GM12878 (cell line): ENCODE results near the gene CACNA1D. TPM values are rescaled to one million over a fixed set of nuclear protein-coding genes. Genes with fewer than 3 reads are reported as not detected.

Experiments used
- ATAC-seq: fragments of 200-7000 bp; cut with Tn5 transposase; 3 replicates; pipeline ENCODE4 v1.9.1; 2020; ENCODE audit warnings: mild to moderate bottlenecking, moderate library complexity
- BruUV-seq: library from RNA; stranded (reverse); fragments of 400-500 nt; replicated peaks from 2 replicates; lab custom pipeline; 2021; lab: Mats Ljungman, UMichigan
- CTCF ChIA-PET: fragments of 300-600 bp; sonication (Branson Sonifier 250); formaldehyde crosslinking; extraction: SDS; loops from one replicate; lab custom pipeline; 2021; ENCODE audit warnings: inconsistent platforms; lab: Yijun Ruan, JAX
- POLR2A ChIA-PET: fragments of 350-600 bp; formaldehyde crosslinking; extraction: SDS; loops from one replicate; lab custom pipeline; 2021; ENCODE audit warnings: inconsistent platforms; lab: Charles Lee
- RAD21 ChIA-PET: fragments of 300-600 bp; sonication (Branson Sonifier 250); formaldehyde crosslinking; loops from one replicate; lab custom pipeline; 2023; ENCODE audit warnings: antibody characterized with exemption; ENCODE audit not compliant: unreplicated experiment; lab: Charles Lee
- SMC1A ChIA-PET: fragments of 300-600 bp; sonication (Branson Sonifier 250); formaldehyde crosslinking; loops from one replicate; lab custom pipeline; 2023; ENCODE audit not compliant: unreplicated experiment, uncharacterized antibody; lab: Charles Lee
- DNase-seq: peaks from one replicate; pipeline ENCODE4 v3.0.0-alpha.2; 2011; ENCODE audit warnings: low read depth, low spot score
- FAIRE-seq: peaks from 3 replicates; lab custom pipeline; 2011; peaks lifted over from hg19 to GRCh38; lab: Jason Lieb, UNC
- H2AFZ ChIP-seq: 2 replicates; pipeline ENCODE4 v1.6.0; 2011; ENCODE audit warnings: low read depth, low read length, control low read depth; ENCODE audit not compliant: control insufficient read depth
- H3K27ac ChIP-seq: 2 replicates; pipeline ENCODE4 v1.5.1; 2011; ENCODE audit warnings: control low read depth; ENCODE audit not compliant: control insufficient read depth, insufficient read depth
- H3K27me3 ChIP-seq, 2 experiments: replicated peaks in 1 of 2; 2 replicates each; pipeline versions ENCODE4 v1.6.0 to v1.6.1; 2011; ENCODE audit warnings: low read length in 1 of 2; ENCODE audit not compliant: control insufficient read depth in 2 of 2, insufficient read depth in 2 of 2
- H3K36me3 ChIP-seq, 2 experiments: 2 replicates each; pipeline ENCODE4 v1.5.1; 2011; ENCODE audit warnings: low read length in 1 of 2; ENCODE audit not compliant: control insufficient read depth in 2 of 2, insufficient read depth in 2 of 2
- H3K4me1 ChIP-seq: 2 replicates; pipeline ENCODE4 v1.6.1; 2011; ENCODE audit warnings: mild to moderate bottlenecking, low read length, moderate library complexity, mixed read lengths; ENCODE audit not compliant: control insufficient read depth, insufficient read depth
- H3K4me2 ChIP-seq: 2 replicates; pipeline ENCODE4 v1.6.0; 2011; ENCODE audit warnings: control low read depth; ENCODE audit not compliant: control insufficient read depth, insufficient read depth
- H3K4me3 ChIP-seq: fragments of 200-600 bp; sonication (generic); 2 replicates; pipeline ENCODE4 v1.5.1; 2016
- H3K79me2 ChIP-seq: 2 replicates; pipeline ENCODE4 v1.6.0; 2011; ENCODE audit warnings: low read length; ENCODE audit not compliant: control insufficient read depth, insufficient read depth
- H3K9ac ChIP-seq: 2 replicates; pipeline ENCODE4 v1.8.0; 2011; ENCODE audit warnings: low read length, control low read depth, mixed read lengths; ENCODE audit not compliant: control insufficient read depth, insufficient read depth
- H3K9me3 ChIP-seq: replicated peaks from 3 replicates; pipeline ENCODE4 v1.5.1; 2011; ENCODE audit warnings: mild to moderate bottlenecking, low read length; ENCODE audit not compliant: control insufficient read depth, insufficient read depth
- H4K20me1 ChIP-seq: 2 replicates; pipeline ENCODE4 v1.6.0; 2011; ENCODE audit not compliant: control insufficient read depth, insufficient read depth
- BRCA1 ChIP-seq: IDR thresholded peaks from 2 replicates; pipeline ENCODE4 v1.6.1; 2011; ENCODE audit warnings: low read depth, low read length, improper control_type of control experiment
- CHD2 ChIP-seq: IDR thresholded peaks from 2 replicates; pipeline ENCODE4 v1.6.1; 2011; ENCODE audit warnings: low read depth, low read length, improper control_type of control experiment, borderline replicate concordance
- GATAD2B ChIP-seq: fragments of 450-650 bp; conservative IDR thresholded peaks from 2 replicates; pipeline ENCODE4 v1.6.1; 2017; ENCODE audit warnings: low read depth, mild to moderate bottlenecking, moderate library complexity
- IKZF2 ChIP-seq, 2 experiments: fragments of 450-650 bp; IDR thresholded peaks; 2 replicates each; pipeline ENCODE4 v1.6.1; 2017; ENCODE audit warnings: mild to moderate bottlenecking in 2 of 2, moderate library complexity in 2 of 2
- MEF2B ChIP-seq: fragments of 450-650 bp; IDR thresholded peaks from 2 replicates; pipeline ENCODE4 v1.6.1; 2018; ENCODE audit warnings: mild to moderate bottlenecking, moderate library complexity; ENCODE audit not compliant: partially characterized antibody, poor library complexity, severe bottlenecking
- MYC ChIP-seq: IDR thresholded peaks from 2 replicates; pipeline ENCODE4 v1.6.1; 2011; ENCODE audit warnings: mild to moderate bottlenecking, low read length, moderate library complexity, inconsistent platforms; ENCODE audit not compliant: insufficient read depth, insufficient replicate concordance, insufficient read length, severe bottlenecking
- SMAD5 ChIP-seq: IDR thresholded peaks from 2 replicates; pipeline ENCODE4 v1.6.1; 2016; ENCODE audit warnings: antibody characterized with exemption, low read depth
- TAF1 ChIP-seq: IDR thresholded peaks from 2 replicates; pipeline ENCODE4 v1.6.1; 2011; ENCODE audit warnings: mild to moderate bottlenecking, low read depth, low read length, borderline replicate concordance
- WRNIP1 ChIP-seq: IDR thresholded peaks from 2 replicates; pipeline ENCODE4 v1.6.1; 2011; ENCODE audit warnings: low read depth, low read length, improper control_type of control experiment, borderline replicate concordance
- YY1 ChIP-seq: IDR thresholded peaks from 2 replicates; pipeline ENCODE4 v1.6.1; 2011; ENCODE audit warnings: low read depth, mild to moderate bottlenecking, low read length
- ZNF274 ChIP-seq: IDR thresholded peaks from one replicate; pipeline ENCODE4 v1.8.0; 2011; ENCODE audit not compliant: insufficient read length, insufficient read depth
- WGBS: methylation state at CpG from one replicate; pipeline ENCODE4 v1.1.6; 2016; ENCODE audit warnings: low lambda C conversion rate; ENCODE audit not compliant: insufficient replicate concordance, insufficient coverage; ENCODE audit errors: missing lambda C conversion rate; 5-methylcytosine and 5-hydroxymethylcytosine counted together
- in situ Hi-C: fragments of 300-500 bp; cut with MboI; formaldehyde crosslinking; loops from 9 replicates; pipeline ENCODE4 v1.14.3; 2018; ENCODE audit warnings: mixed read lengths
- intact Hi-C: fragments of 100-400 bp; cut with micrococcal nuclease; formaldehyde crosslinking; loops from one replicate; pipeline ENCODE4 v1.14.2; 2022; ENCODE audit not compliant: unreplicated experiment
- polyA plus RNA-seq, 11 experiments: library from polyadenylated mRNA; depleted of rRNA in 4 of 11; unstranded in 6 of 11; stranded (reverse) in 5 of 11; fragments of >200 nt; fragmentation: Nextera tagmentation in 4 of 11; fragmentation: Illumina TruSeq in 1 of 11; extraction: Ambion mirVana in 4 of 11; extraction: Trizol in 1 of 11; gene quantifications; 1 replicate in 1 of 11; 2 replicates in 10 of 11; pipeline versions ENCODE4 v1.2.1 to v1.2.3, GENCODE V29; 2011 to 2016; ENCODE audit warnings: inconsistent platforms in 2 of 11, missing spikeins in 2 of 11, low read depth in 1 of 11
- total RNA-seq, 4 experiments: library from RNA; depleted of rRNA in 3 of 4; stranded (reverse); fragments of >200 nt in 3 of 4; fragmentation: Illumina TruSeq in 1 of 4; extraction: Trizol in 1 of 4; gene quantifications; 2 replicates each; pipeline versions ENCODE4 v1.2.1 to v1.2.3, GENCODE V29; 2013 to 2021
- TF ChIP-seq, protein P1 (sequence below): fragments of 450-650 bp; IDR thresholded peaks from 2 replicates; pipeline ENCODE4 v1.6.1; 2016; ENCODE audit warnings: mild to moderate bottlenecking

Gene CACNA1D
- total and polyA plus RNA-seq, 10 of the 15 experiments (the other 5 are each of a cell fraction or from before 2014, with no cell fraction given): 0.21 to 24.4 (median 1.6) TPM

DNA sequence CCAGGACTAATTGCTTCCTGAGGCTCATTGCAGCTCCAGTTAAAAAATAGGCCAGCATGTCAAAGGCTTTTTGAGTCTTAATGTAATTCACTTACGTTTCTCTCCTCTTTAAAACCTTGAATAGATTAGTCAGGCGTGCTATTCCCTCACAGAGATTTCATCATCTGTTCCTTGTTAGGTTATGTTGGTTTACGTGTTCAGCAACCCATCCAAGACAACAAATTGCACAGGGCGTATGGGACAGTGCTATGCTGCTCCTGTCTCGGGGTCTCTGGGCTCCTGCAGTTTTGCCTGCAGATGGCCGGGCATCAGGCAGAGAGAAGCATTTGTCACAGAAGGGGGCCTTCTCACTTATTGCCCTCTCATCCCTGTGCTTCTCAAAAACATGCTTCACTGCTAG lies 234.7 kb downstream of the CACNA1D start:
- no peak for ATAC-seq
- Histone ChIP-seq H3K4me1 (peaks cover 10% of the 10 kb centered on the region), H4K20me1 (no peaks in the 10 kb centered on the region)
- TF ChIP-seq, protein P1, sequence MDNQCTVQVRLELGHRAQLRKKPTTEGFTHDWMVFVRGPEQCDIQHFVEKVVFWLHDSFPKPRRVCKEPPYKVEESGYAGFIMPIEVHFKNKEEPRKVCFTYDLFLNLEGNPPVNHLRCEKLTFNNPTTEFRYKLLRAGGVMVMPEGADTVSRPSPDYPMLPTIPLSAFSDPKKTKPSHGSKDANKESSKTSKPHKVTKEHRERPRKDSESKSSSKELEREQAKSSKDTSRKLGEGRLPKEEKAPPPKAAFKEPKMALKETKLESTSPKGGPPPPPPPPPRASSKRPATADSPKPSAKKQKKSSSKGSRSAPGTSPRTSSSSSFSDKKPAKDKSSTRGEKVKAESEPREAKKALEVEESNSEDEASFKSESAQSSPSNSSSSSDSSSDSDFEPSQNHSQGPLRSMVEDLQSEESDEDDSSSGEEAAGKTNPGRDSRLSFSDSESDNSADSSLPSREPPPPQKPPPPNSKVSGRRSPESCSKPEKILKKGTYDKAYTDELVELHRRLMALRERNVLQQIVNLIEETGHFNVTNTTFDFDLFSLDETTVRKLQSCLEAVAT: no peak
- TF ChIP-seq CHD2 (no peak), WRNIP1 (no peak), MYC (no peak), TAF1 (no peak), ZNF274 (no peak), BRCA1 (no peak), IKZF2 (IDR thresholded peaks at IDR 0.05) (no peak), SMAD5 (no peak), MEF2B (no peak), GATAD2B (no peak), YY1 (no peak)
- TF ChIP-seq, all 136 proteins: peak for 0
- FAIRE-seq (no peak), DNase-seq (no peak)
- in situ Hi-C loops (no loop called here), intact Hi-C loops (no loop called here)
- SMC1A ChIA-PET: interaction anchor here (0.9 to 2.4 kb wide), 7 partner anchors 19 to 192 kb away, joined by 3 to 13 read pairs (median 4); no protein-coding TSS in a partner anchor
- no peak overlapping the region for H3K9ac ChIP-seq
- no peak overlapping the region for H2AFZ ChIP-seq
- no peak overlapping the region for H3K27ac ChIP-seq
- BruUV-seq: no TSS peak
- H3K79me2 ChIP-seq: no peaks in the 10 kb centered on the region
- POLR2A ChIA-PET: no interaction called here
- no peaks in the 10 kb centered on the region for H3K27me3 ChIP-seq
- CTCF ChIA-PET: interaction anchor here (1.0 to 3.4 kb wide), 12 partner anchors 8 to 134 kb away, joined by 3 to 15 read pairs (median 4); no protein-coding TSS in a partner anchor
- no peak overlapping the region for H3K4me3 ChIP-seq
- 49% methylated on average over 6 of the region's 6 CpGs for WGBS
- H3K36me3 ChIP-seq: no peaks in the 10 kb centered on the region
- no peaks in the 10 kb centered on the region; the same call in 2 of the 3 replicates for H3K9me3 ChIP-seq
- no peak overlapping the region for H3K4me2 ChIP-seq
- RAD21 ChIA-PET: interaction anchor here (1.2 to 1.3 kb wide), 2 partner anchors 15 to 152 kb away, joined by 3 to 4 read pairs; no protein-coding TSS in a partner anchor
